ENCODE results near the gene TICAM2.

- TF ChIP-seq, protein P1, sequence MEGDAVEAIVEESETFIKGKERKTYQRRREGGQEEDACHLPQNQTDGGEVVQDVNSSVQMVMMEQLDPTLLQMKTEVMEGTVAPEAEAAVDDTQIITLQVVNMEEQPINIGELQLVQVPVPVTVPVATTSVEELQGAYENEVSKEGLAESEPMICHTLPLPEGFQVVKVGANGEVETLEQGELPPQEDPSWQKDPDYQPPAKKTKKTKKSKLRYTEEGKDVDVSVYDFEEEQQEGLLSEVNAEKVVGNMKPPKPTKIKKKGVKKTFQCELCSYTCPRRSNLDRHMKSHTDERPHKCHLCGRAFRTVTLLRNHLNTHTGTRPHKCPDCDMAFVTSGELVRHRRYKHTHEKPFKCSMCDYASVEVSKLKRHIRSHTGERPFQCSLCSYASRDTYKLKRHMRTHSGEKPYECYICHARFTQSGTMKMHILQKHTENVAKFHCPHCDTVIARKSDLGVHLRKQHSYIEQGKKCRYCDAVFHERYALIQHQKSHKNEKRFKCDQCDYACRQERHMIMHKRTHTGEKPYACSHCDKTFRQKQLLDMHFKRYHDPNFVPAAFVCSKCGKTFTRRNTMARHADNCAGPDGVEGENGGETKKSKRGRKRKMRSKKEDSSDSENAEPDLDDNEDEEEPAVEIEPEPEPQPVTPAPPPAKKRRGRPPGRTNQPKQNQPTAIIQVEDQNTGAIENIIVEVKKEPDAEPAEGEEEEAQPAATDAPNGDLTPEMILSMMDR (IDR thresholded peaks at IDR 0.05 in 8 of 11, conservative IDR thresholded peaks at IDR 0.05 in 3 of 11) = no peak
- TF ChIP-seq POLR2A (IDR thresholded peaks at IDR 0.05) (no peak), POLR2AphosphoS5 (IDR thresholded peaks at IDR 0.05) (no peak)
These were observed 5.7 kb upstream of the TICAM2 start for GRCh38 chr5:115607935-115608334.

All from spleen (tissue), 7 donors.